GM12878 (cell line): ENCODE results near the gene TYROBP. TPM values are rescaled to one million over a fixed set of nuclear protein-coding genes. Genes with fewer than 3 reads are reported as not detected.
A peak's percentile ranks its signal among the peaks of the same experiment; 100 is the strongest.

Source experiments
- CHD1 ChIP-seq: IDR thresholded peaks from 2 replicates; pipeline ENCODE4 v1.6.1; 2012; ENCODE audit warnings: low read depth, low read length, improper control_type of control experiment
- CHD2 ChIP-seq: IDR thresholded peaks from 2 replicates; pipeline ENCODE4 v1.6.1; 2011; ENCODE audit warnings: low read depth, low read length, improper control_type of control experiment, borderline replicate concordance
- CREB1 ChIP-seq: IDR thresholded peaks from 2 replicates; pipeline ENCODE4 v1.6.1; 2012; ENCODE audit warnings: low read depth, mild to moderate bottlenecking, inconsistent platforms
- CREM ChIP-seq: IDR thresholded peaks from 2 replicates; pipeline ENCODE4 v1.6.1; 2014; ENCODE audit warnings: antibody characterized with exemption, low read depth
- CTCF ChIP-seq, 3 experiments: IDR thresholded peaks in 2 of 3; conservative IDR thresholded peaks in 1 of 3; 2 replicates each; pipeline ENCODE4 v1.5.1; 2011; ENCODE audit warnings: low read depth in 3 of 3, low read length in 3 of 3, mild to moderate bottlenecking in 3 of 3, control low read depth in 2 of 3, moderate library complexity in 2 of 3, inconsistent platforms in 1 of 3, mixed read lengths in 1 of 3; ENCODE audit not compliant: control insufficient read depth in 2 of 3, insufficient read depth in 1 of 3; ENCODE audit errors: extremely low read depth in 1 of 3
- DPF2 ChIP-seq: fragments of 450-650 bp; IDR thresholded peaks from 2 replicates; pipeline ENCODE4 v1.6.1; 2017; ENCODE audit warnings: mild to moderate bottlenecking
- HDGF ChIP-seq: fragments of 450-650 bp; IDR thresholded peaks from 2 replicates; pipeline ENCODE4 v1.6.1; 2016; ENCODE audit warnings: antibody characterized with exemption
- IKZF2 ChIP-seq, 2 experiments: fragments of 450-650 bp; IDR thresholded peaks; 2 replicates each; pipeline ENCODE4 v1.6.1; 2017; ENCODE audit warnings: mild to moderate bottlenecking in 2 of 2, moderate library complexity in 2 of 2
- JUNB ChIP-seq: IDR thresholded peaks from 2 replicates; pipeline ENCODE4 v1.6.1; 2016; ENCODE audit warnings: antibody characterized with exemption, mild to moderate bottlenecking
- LARP7 ChIP-seq: fragments of 450-650 bp; IDR thresholded peaks from 2 replicates; pipeline ENCODE4 v1.6.1; 2017; ENCODE audit warnings: mild to moderate bottlenecking
- NR2C2 ChIP-seq: IDR thresholded peaks from 2 replicates; pipeline ENCODE4 v1.6.1; 2011; ENCODE audit warnings: borderline replicate concordance, low read depth; ENCODE audit not compliant: control insufficient read depth, insufficient read length
- POLR2A ChIP-seq: IDR thresholded peaks from 2 replicates; pipeline ENCODE4 v1.6.1; 2011; ENCODE audit warnings: low read depth, mild to moderate bottlenecking, low read length
- POLR2AphosphoS2 ChIP-seq: IDR thresholded peaks from 2 replicates; pipeline ENCODE4 v1.6.1; 2011; ENCODE audit warnings: low read depth, mild to moderate bottlenecking, low read length, improper control_type of control experiment, moderate library complexity
- POU2F2 ChIP-seq: IDR thresholded peaks from 3 replicates; pipeline ENCODE4 v1.6.1; 2011; ENCODE audit warnings: low read depth, mild to moderate bottlenecking, low read length, borderline replicate concordance
- RAD51 ChIP-seq: fragments of 450-650 bp; IDR thresholded peaks from 2 replicates; pipeline ENCODE4 v1.6.1; 2016; ENCODE audit warnings: moderate library complexity, mild to moderate bottlenecking, inconsistent platforms
- RCOR1 ChIP-seq: conservative IDR thresholded peaks from 2 replicates; pipeline ENCODE4 v1.6.1; 2012; ENCODE audit warnings: low read depth, low read length, improper control_type of control experiment
- SREBF1 ChIP-seq: IDR thresholded peaks from 2 replicates; pipeline ENCODE4 v1.6.1; 2012; ENCODE audit warnings: mild to moderate bottlenecking, low read length
- STAT3 ChIP-seq: IDR thresholded peaks from 2 replicates; pipeline ENCODE4 v1.6.1; 2011; ENCODE audit warnings: low read depth, low read length, improper control_type of control experiment
- SUPT20H ChIP-seq: IDR thresholded peaks from 2 replicates; pipeline ENCODE4 v1.6.1; 2011; ENCODE audit warnings: low read depth, mild to moderate bottlenecking, low read length, moderate library complexity, borderline replicate concordance; ENCODE audit not compliant: control insufficient read depth
- TCF12 ChIP-seq: IDR thresholded peaks from 2 replicates; pipeline ENCODE4 v1.6.1; 2011; ENCODE audit warnings: low read depth, mild to moderate bottlenecking, low read length
- TCF3 ChIP-seq: IDR thresholded peaks from 2 replicates; pipeline ENCODE4 v1.6.1; 2012; ENCODE audit warnings: low read depth, mild to moderate bottlenecking, low read length, borderline replicate concordance; ENCODE audit not compliant: insufficient read depth
- ZBTB40 ChIP-seq: fragments of 450-650 bp; IDR thresholded peaks from 2 replicates; pipeline ENCODE4 v1.6.1; 2016; ENCODE audit warnings: mild to moderate bottlenecking, moderate library complexity, borderline replicate concordance
- ZNF217 ChIP-seq: fragments of 450-650 bp; IDR thresholded peaks from 2 replicates; pipeline ENCODE4 v1.6.1; 2017; ENCODE audit warnings: antibody characterized with exemption, mild to moderate bottlenecking
- polyA plus RNA-seq, 11 experiments: library from polyadenylated mRNA; depleted of rRNA in 4 of 11; unstranded in 6 of 11; stranded (reverse) in 5 of 11; fragments of >200 nt; fragmentation: Nextera tagmentation in 4 of 11; fragmentation: Illumina TruSeq in 1 of 11; extraction: Ambion mirVana in 4 of 11; extraction: Trizol in 1 of 11; gene quantifications; 1 replicate in 1 of 11; 2 replicates in 10 of 11; pipeline versions ENCODE4 v1.2.1 to v1.2.3, GENCODE V29; 2011 to 2016; ENCODE audit warnings: inconsistent platforms in 2 of 11, missing spikeins in 2 of 11, low read depth in 1 of 11
- total RNA-seq, 4 experiments: library from RNA; depleted of rRNA in 3 of 4; stranded (reverse); fragments of >200 nt in 3 of 4; fragmentation: Illumina TruSeq in 1 of 4; extraction: Trizol in 1 of 4; gene quantifications; 2 replicates each; pipeline versions ENCODE4 v1.2.1 to v1.2.3, GENCODE V29; 2013 to 2021
- TF ChIP-seq, protein P1 (sequence below): fragments of 450-650 bp; IDR thresholded peaks from 2 replicates; pipeline ENCODE4 v1.6.1; 2014; ENCODE audit warnings: mild to moderate bottlenecking
- TF ChIP-seq, protein P2 (sequence below): IDR thresholded peaks from 2 replicates; pipeline ENCODE4 v1.6.1; 2011; ENCODE audit warnings: low read depth, low read length, improper control_type of control experiment, borderline replicate concordance

The TYROBP gene
- total and polyA plus RNA-seq, 10 of the 15 experiments (the other 5 are each of a cell fraction or from before 2014, with no cell fraction given) = 0.33 to 2.4 (median 0.58) TPM; not detected in 2

- TF ChIP-seq ZBTB40 = no peak
- TF ChIP-seq DPF2 = peak; percentile 96
- TF ChIP-seq ZNF217 = peak; percentile 95
- no peak for TF ChIP-seq JUNB
- no peak for TF ChIP-seq POLR2AphosphoS2
- TF ChIP-seq STAT3 = no peak
- TF ChIP-seq RAD51 = no peak
- TF ChIP-seq, protein P1, sequence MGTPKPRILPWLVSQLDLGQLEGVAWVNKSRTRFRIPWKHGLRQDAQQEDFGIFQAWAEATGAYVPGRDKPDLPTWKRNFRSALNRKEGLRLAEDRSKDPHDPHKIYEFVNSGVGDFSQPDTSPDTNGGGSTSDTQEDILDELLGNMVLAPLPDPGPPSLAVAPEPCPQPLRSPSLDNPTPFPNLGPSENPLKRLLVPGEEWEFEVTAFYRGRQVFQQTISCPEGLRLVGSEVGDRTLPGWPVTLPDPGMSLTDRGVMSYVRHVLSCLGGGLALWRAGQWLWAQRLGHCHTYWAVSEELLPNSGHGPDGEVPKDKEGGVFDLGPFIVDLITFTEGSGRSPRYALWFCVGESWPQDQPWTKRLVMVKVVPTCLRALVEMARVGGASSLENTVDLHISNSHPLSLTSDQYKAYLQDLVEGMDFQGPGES = no peak
- TF ChIP-seq CHD2 = peak; percentile 89
- TF ChIP-seq TCF12 = peak; percentile 98
- peak; percentile 99 for TF ChIP-seq IKZF2 (IDR thresholded peaks at IDR 0.05)
- TF ChIP-seq POLR2A = peak; percentile 39; the same call in 1 of the 2 replicates
- TF ChIP-seq TCF3 = peak; percentile 95
- TF ChIP-seq RCOR1 = 0 out of 2 replicates have a peak, but pooled peaks have one; percentile 28
- no peak for TF ChIP-seq SUPT20H
- TF ChIP-seq SREBF1 = no peak
- TF ChIP-seq POU2F2 = peak; percentile 32; the same call in 1 of the 3 replicates
- no peak for TF ChIP-seq CTCF (IDR thresholded peaks at IDR 0.05 in 2 of 3, conservative IDR thresholded peaks at IDR 0.05 in 1 of 3; ENCODE audit: control insufficient read depth in 2 of 3, extremely low read depth in 1 of 3, insufficient read depth in 1 of 3, low read depth in 3 of 3, low read length in 3 of 3)
- TF ChIP-seq, protein P2, sequence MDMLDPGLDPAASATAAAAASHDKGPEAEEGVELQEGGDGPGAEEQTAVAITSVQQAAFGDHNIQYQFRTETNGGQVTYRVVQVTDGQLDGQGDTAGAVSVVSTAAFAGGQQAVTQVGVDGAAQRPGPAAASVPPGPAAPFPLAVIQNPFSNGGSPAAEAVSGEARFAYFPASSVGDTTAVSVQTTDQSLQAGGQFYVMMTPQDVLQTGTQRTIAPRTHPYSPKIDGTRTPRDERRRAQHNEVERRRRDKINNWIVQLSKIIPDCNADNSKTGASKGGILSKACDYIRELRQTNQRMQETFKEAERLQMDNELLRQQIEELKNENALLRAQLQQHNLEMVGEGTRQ = no peak
- TF ChIP-seq CREM = peak; percentile 92
- TF ChIP-seq LARP7 = no peak
- TF ChIP-seq NR2C2 = no peak
- no peak for TF ChIP-seq CHD1
- TF ChIP-seq CREB1 = peak; percentile 90
- peak; percentile 74; the same call in 1 of the 2 replicates for TF ChIP-seq HDGF
Observed at GRCh38 chr19:35908973-35909683, 1.0 kb upstream of the TYROBP start (continued).
